CD4-positive, alpha-beta memory T cell (primary cell): ENCODE measurements around the gene PLN. TPM values are rescaled to one million over a fixed set of nuclear protein-coding genes. Genes with fewer than 3 reads are reported as not detected.

Source experiments
- CTCF ChIA-PET: fragments of 350-600 bp; sonication (Branson Sonifier 250); formaldehyde crosslinking; loops from one replicate; lab custom pipeline; 2021; ENCODE audit warnings: inconsistent platforms; ENCODE audit not compliant: partially characterized antibody; lab: Charles Lee
- POLR2A ChIA-PET: fragments of 350-600 bp; sonication (Branson Sonifier 250); formaldehyde crosslinking; loops from one replicate; lab custom pipeline; 2021; ENCODE audit not compliant: partially characterized antibody; lab: Charles Lee
- DNase-seq, 5 donors: peaks; one replicate each; pipeline versions ENCODE4 v3.0.0 to v3.0.0-alpha.2; 2020 to 2022; ENCODE audit warnings: mixed read lengths in 1 of 5
- H3K27ac ChIP-seq: one replicate; pipeline ENCODE4 v1.7.0; 2013; ENCODE audit warnings: low read depth, low read length
- H3K27me3 ChIP-seq: 2 replicates; pipeline ENCODE4 v1.7.0; 2013; ENCODE audit warnings: mild to moderate bottlenecking, low read length, moderate library complexity; ENCODE audit not compliant: insufficient read depth
- H3K36me3 ChIP-seq: 2 replicates; pipeline ENCODE4 v1.7.0; 2013; ENCODE audit warnings: mild to moderate bottlenecking, low read length, moderate library complexity; ENCODE audit not compliant: insufficient read depth
- H3K4me1 ChIP-seq: 2 replicates; pipeline ENCODE4 v1.7.0; 2013; ENCODE audit warnings: mild to moderate bottlenecking, low read length, moderate library complexity; ENCODE audit not compliant: insufficient read depth
- H3K4me3 ChIP-seq, 2 donors: one replicate each; pipeline ENCODE4 v1.7.0; 2013; ENCODE audit warnings: low read length in 2 of 2, mild to moderate bottlenecking in 1 of 2
- H3K9me3 ChIP-seq, 2 donors: one replicate each; pipeline ENCODE4 v1.7.0; 2013; ENCODE audit warnings: low read length in 2 of 2, control low read depth in 1 of 2; ENCODE audit not compliant: control insufficient read depth in 1 of 2
- H3K27ac Mint-ChIP-seq, 7 donors: one replicate each; pipeline ENCODE4 v1.8.0; 2020 to 2021; ENCODE audit warnings: mixed read lengths in 7 of 7, mild to moderate bottlenecking in 6 of 7, inconsistent platforms in 3 of 7, moderate library complexity in 3 of 7
- H3K27me3 Mint-ChIP-seq, 2 donors: one replicate each; pipeline ENCODE4 v1.8.0; 2020 to 2021; ENCODE audit warnings: mixed read lengths in 2 of 2
- H3K36me3 Mint-ChIP-seq, 2 donors: one replicate each; pipeline ENCODE4 v1.8.0; 2020 to 2021; ENCODE audit warnings: mixed read lengths in 2 of 2, inconsistent platforms in 1 of 2, mild to moderate bottlenecking in 1 of 2
- H3K4me1 Mint-ChIP-seq, 4 donors: one replicate each; pipeline ENCODE4 v1.8.0; 2020 to 2021; ENCODE audit warnings: mixed read lengths in 4 of 4, mild to moderate bottlenecking in 1 of 4
- H3K4me3 Mint-ChIP-seq, 8 donors: one replicate each; pipeline ENCODE4 v1.8.0; 2020 to 2021; ENCODE audit warnings: mixed read lengths in 8 of 8, mild to moderate bottlenecking in 7 of 8, moderate library complexity in 6 of 8, inconsistent platforms in 3 of 8
- H3K9me3 Mint-ChIP-seq, 8 donors: one replicate each; pipeline ENCODE4 v1.8.0; 2020 to 2021; ENCODE audit warnings: mixed read lengths in 8 of 8, mild to moderate bottlenecking in 5 of 8, inconsistent platforms in 3 of 8, moderate library complexity in 1 of 8
- intact Hi-C: fragments of 100-400 bp; cut with micrococcal nuclease; formaldehyde crosslinking; loops from one replicate; pipeline ENCODE4 v1.15.1; 2023
- polyA plus RNA-seq, 2 donors: library from polyadenylated mRNA; unstranded; fragments of 300-500 nt; fragmentation: Illumina TruSeq; gene quantifications; one replicate each; pipeline ENCODE4 v1.2.3, GENCODE V29; 2021
- total RNA-seq, 2 experiments: library from RNA; stranded (reverse); gene quantifications; one replicate each; pipeline ENCODE4 v1.2.3, GENCODE V29; 2021

The PLN gene
- total and polyA plus RNA-seq, 4 experiments from 2014 or later, result 0.09 TPM; not detected in 3

- no peaks in the 10 kb centered on the region for H3K9me3 ChIP-seq
- Mint-ChIP-seq H3K27me3 (no peaks in the 10 kb centered on the region), H3K4me1 (peaks cover 10 to 24% (median 17%) of the 10 kb centered on the region in 4 donors), H3K36me3 (peaks cover 35 to 38% of the 10 kb centered on the region in 2 donors), H3K4me3 (no peak overlapping the region), H3K27ac (peak overlapping the region in 5 of 7 donors; percentile 8 to 87 (median 19)), H3K9me3 (peaks cover 0 to 2% (median 0%) of the 10 kb centered on the region in 8 donors)
- ChIA-PET CTCF (no interaction called here), POLR2A (no interaction called here)
- DNase-seq, result no peak
- H3K27ac ChIP-seq, result no peak overlapping the region
- H3K27me3 ChIP-seq, result no peaks in the 10 kb centered on the region
- H3K4me1 ChIP-seq, result no peaks in the 10 kb centered on the region
- peaks cover 9% of the 10 kb centered on the region for H3K36me3 ChIP-seq
- H3K4me3 ChIP-seq, result no peak overlapping the region
- intact Hi-C loops, result no loop called here
These were observed 41.9 kb upstream of the PLN start for GRCh38 chr6:118506071-118506638.

GRCh38 chr6:118507636-118508035 is 40.5 kb upstream of the PLN start:
- peaks cover 19 to 23% (median 21%) of the 10 kb centered on the region in 4 donors for H3K4me1 Mint-ChIP-seq
- no peak overlapping the region for H3K4me3 Mint-ChIP-seq
- Histone ChIP-seq H3K36me3 (peaks cover 4% of the 10 kb centered on the region), H3K27me3 (no peaks in the 10 kb centered on the region), H3K27ac (no peak overlapping the region), H3K4me1 (no peaks in the 10 kb centered on the region), H3K4me3 (no peak overlapping the region), H3K9me3 (no peaks in the 10 kb centered on the region)
- CTCF ChIA-PET, result interaction anchor here (0.8 to 1.0 kb wide), 3 partner anchors 15 to 551 kb away, joined by 3 to 6 read pairs (median 3); no protein-coding TSS in a partner anchor
- intact Hi-C loops, result no loop called here
- peak overlapping the region in 3 of 7 donors; percentile 4 to 40 (median 25) for H3K27ac Mint-ChIP-seq
- H3K36me3 Mint-ChIP-seq, result peaks cover 28 to 32% of the 10 kb centered on the region in 2 donors
- DNase-seq, result no peak
- POLR2A ChIA-PET, result no interaction called here
- H3K27me3 Mint-ChIP-seq, result no peaks in the 10 kb centered on the region
- H3K9me3 Mint-ChIP-seq, result peaks cover 0 to 2% (median 0%) of the 10 kb centered on the region in 8 donors

DNA sequence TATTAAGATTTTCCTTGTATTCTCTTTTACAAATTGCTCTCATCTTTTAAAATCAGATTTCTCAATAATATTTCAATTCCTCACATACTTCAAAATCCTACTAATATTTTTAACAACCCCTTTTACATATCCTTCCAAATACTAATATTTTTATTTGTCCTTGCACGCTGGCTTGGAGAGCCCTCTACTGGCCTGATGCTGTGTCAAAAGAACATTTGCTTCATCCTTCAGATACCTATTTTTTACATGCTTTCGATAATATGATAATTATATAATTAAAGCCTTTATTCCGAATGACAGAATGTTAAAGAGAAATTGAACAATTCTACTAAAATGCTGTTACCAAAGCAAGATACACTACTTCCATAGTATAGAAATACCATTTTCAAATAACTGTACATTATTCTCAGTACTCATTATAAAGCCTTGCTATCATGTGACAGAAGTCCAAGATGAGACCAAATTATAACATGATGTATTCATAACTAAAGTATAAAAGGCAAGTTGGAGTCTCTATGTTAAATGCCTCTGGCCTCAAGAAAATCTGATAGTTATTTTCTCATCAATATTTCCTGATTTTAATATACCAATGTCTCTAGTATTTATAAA is 39.0 kb upstream of the PLN start:
- peaks cover 27 to 33% (median 28%) of the 10 kb centered on the region in 4 donors for H3K4me1 Mint-ChIP-seq
- peak overlapping the region in 1 of 7 donors; percentile 44 for H3K27ac Mint-ChIP-seq
- H3K4me3 Mint-ChIP-seq, result no peak overlapping the region
- Histone ChIP-seq H3K27ac (no peak overlapping the region), H3K4me1 (no peaks in the 10 kb centered on the region), H3K9me3 (no peaks in the 10 kb centered on the region), H3K27me3 (no peaks in the 10 kb centered on the region), H3K4me3 (no peak overlapping the region), H3K36me3 (peaks cover 4% of the 10 kb centered on the region)
- DNase-seq, result no peak
- no peaks in the 10 kb centered on the region for H3K27me3 Mint-ChIP-seq
- peaks cover 20 to 24% of the 10 kb centered on the region in 2 donors for H3K36me3 Mint-ChIP-seq
- intact Hi-C loops, result no loop called here
- peaks cover 0 to 2% (median 0%) of the 10 kb centered on the region in 8 donors for H3K9me3 Mint-ChIP-seq
- ChIA-PET CTCF (no interaction called here), POLR2A (no interaction called here)

DNA sequence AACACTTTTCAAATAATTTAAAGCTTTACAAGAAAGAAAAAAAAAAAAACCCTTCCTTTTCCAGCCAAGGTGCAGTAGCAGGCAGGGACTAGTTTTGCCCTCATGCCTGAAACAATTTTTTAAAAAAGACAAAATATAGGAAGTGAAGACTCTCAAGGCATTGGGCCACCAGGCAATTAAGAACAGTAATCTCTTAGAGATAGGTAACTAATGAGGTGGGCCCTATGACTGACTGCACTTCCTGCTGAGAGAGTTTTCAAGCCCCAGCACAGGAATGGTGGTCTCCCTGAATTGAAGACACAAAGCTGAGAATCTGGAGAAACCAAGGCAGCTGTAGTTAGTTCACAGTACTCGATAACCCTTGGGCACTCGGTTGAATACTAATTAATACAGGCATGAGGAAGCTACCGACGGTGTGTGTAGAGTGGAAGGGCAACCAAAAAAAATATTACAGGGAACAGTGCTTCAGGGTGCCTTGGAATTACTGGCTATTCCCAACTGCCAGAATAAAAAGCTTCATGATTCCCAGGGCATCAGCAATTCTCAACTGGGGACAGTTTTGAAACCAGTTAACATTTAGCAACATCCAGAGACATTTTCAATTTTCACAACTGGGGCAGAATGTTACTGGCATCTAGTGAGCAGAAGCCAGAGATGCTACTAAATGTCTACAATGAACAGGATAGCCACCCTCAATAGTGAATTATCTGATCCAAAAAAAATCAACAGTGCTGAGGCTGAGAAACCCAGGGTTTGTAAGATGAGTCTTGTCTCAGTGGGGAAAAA is 36.0 kb upstream of the PLN start:
- H3K4me3 Mint-ChIP-seq, result no peak overlapping the region

DNA sequence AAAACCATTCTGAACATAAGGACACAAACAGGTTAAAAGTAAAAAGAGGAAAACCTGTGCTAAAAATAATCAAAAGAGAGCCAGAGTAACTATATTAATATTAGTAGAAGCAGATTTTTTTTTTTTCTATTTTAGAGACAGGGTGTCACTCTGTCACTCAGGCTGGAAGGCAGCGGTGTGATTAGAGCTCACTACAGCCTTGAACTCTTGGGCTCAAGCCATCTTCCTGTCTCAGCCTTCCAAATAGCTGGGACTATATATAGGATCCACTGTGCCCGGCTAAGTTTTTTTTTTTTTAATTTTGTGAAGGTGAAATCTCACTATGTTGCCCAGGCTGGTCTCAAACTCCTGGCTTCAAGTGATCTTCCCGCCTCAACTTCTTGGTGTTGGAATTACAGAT is 33.4 kb upstream of the PLN start:
- DNase-seq, result no peak
- CTCF ChIA-PET, result interaction anchor here (0.7 kb wide), 1 partner anchor 42 kb away, joined by 3 read pairs; no protein-coding TSS in a partner anchor
- POLR2A ChIA-PET, result no interaction called here
- Histone ChIP-seq H3K4me3 (no peak overlapping the region), H3K4me1 (no peaks in the 10 kb centered on the region), H3K27me3 (no peaks in the 10 kb centered on the region), H3K27ac (no peak overlapping the region), H3K9me3 (no peaks in the 10 kb centered on the region), H3K36me3 (no peaks in the 10 kb centered on the region)
- no peaks in the 10 kb centered on the region for H3K27me3 Mint-ChIP-seq
- peaks cover 36 to 59% (median 47%) of the 10 kb centered on the region in 4 donors for H3K4me1 Mint-ChIP-seq
- H3K36me3 Mint-ChIP-seq, result peaks cover 37 to 41% of the 10 kb centered on the region in 2 donors
- H3K27ac Mint-ChIP-seq, result no peak overlapping the region
- no peak overlapping the region for H3K4me3 Mint-ChIP-seq
- peaks cover 0 to 9% (median 0%) of the 10 kb centered on the region in 8 donors for H3K9me3 Mint-ChIP-seq
- intact Hi-C loops, result no loop called here

More for the DNA sequence above, 36.0 kb upstream of the PLN start:
- no peak for DNase-seq
- Mint-ChIP-seq H3K27me3 (no peaks in the 10 kb centered on the region), H3K4me1 (peaks cover 30 to 49% (median 38%) of the 10 kb centered on the region in 4 donors), H3K27ac (peak overlapping the region in 6 of 7 donors; percentile 33 to 85 (median 72)), H3K36me3 (peaks cover 14 to 23% of the 10 kb centered on the region in 2 donors), H3K9me3 (peaks cover 0 to 2% (median 0%) of the 10 kb centered on the region in 8 donors)
- Histone ChIP-seq H3K4me1 (no peaks in the 10 kb centered on the region), H3K27me3 (no peaks in the 10 kb centered on the region), H3K9me3 (no peaks in the 10 kb centered on the region), H3K36me3 (no peaks in the 10 kb centered on the region), H3K27ac (no peak overlapping the region), H3K4me3 (no peak overlapping the region)
- ChIA-PET CTCF (interaction anchor here (0.8 to 1.5 kb wide), 6 partner anchors 9 to 451 kb away, joined by 3 to 5 read pairs (median 3); no protein-coding TSS in a partner anchor), POLR2A (no interaction called here)
- intact Hi-C loops, result no loop called here

GRCh38 chr6:118522422-118522821 is 25.7 kb upstream of the PLN start:
- H3K4me1 ChIP-seq, result peaks cover 6% of the 10 kb centered on the region
- peaks cover 3% of the 10 kb centered on the region for H3K36me3 ChIP-seq
- no peaks in the 10 kb centered on the region for H3K27me3 ChIP-seq
- H3K9me3 ChIP-seq, result no peaks in the 10 kb centered on the region
- intact Hi-C loops, result no loop called here
- no peak overlapping the region for H3K27ac Mint-ChIP-seq
- no peaks in the 10 kb centered on the region for H3K27me3 Mint-ChIP-seq
- H3K36me3 Mint-ChIP-seq, result peaks cover 45 to 60% of the 10 kb centered on the region in 2 donors
- H3K27ac ChIP-seq, result no peak overlapping the region
- no peak for DNase-seq
- ChIA-PET POLR2A (no interaction called here), CTCF (no interaction called here)
- peaks cover 28 to 49% (median 34%) of the 10 kb centered on the region in 4 donors for H3K4me1 Mint-ChIP-seq
- peaks cover 0 to 9% (median 0%) of the 10 kb centered on the region in 8 donors for H3K9me3 Mint-ChIP-seq
- no peak overlapping the region for H3K4me3 ChIP-seq
- no peak overlapping the region for H3K4me3 Mint-ChIP-seq

- ChIA-PET CTCF (no interaction called here), POLR2A (no interaction called here)
- H3K4me3 Mint-ChIP-seq, result no peak overlapping the region
- peaks cover 37 to 52% of the 10 kb centered on the region in 2 donors for H3K36me3 Mint-ChIP-seq
- Histone ChIP-seq H3K27me3 (no peaks in the 10 kb centered on the region), H3K9me3 (no peaks in the 10 kb centered on the region), H3K36me3 (peaks cover 3% of the 10 kb centered on the region), H3K27ac (no peak overlapping the region), H3K4me1 (peaks cover 6% of the 10 kb centered on the region), H3K4me3 (no peak overlapping the region)
- H3K9me3 Mint-ChIP-seq, result peaks cover 0 to 8% (median 0%) of the 10 kb centered on the region in 8 donors
- H3K27ac Mint-ChIP-seq, result no peak overlapping the region
- intact Hi-C loops, result no loop called here
- no peaks in the 10 kb centered on the region for H3K27me3 Mint-ChIP-seq
- peaks cover 25 to 47% (median 33%) of the 10 kb centered on the region in 4 donors for H3K4me1 Mint-ChIP-seq
- no peak for DNase-seq
These were observed 24.9 kb upstream of the PLN start for GRCh38 chr6:118523216-118523615.
